GM12878 (cell line): Measurements from ENCODE around the gene MTSS2. TPM values are rescaled to one million over a fixed set of nuclear protein-coding genes. Genes with fewer than 3 reads are reported as not detected.

Experiments used
- ATAC-seq: fragments of 200-7000 bp; cut with Tn5 transposase; 3 replicates; pipeline ENCODE4 v1.9.1; 2020; ENCODE audit warnings: mild to moderate bottlenecking, moderate library complexity
- BruUV-seq: library from RNA; stranded (reverse); fragments of 400-500 nt; replicated peaks from 2 replicates; lab custom pipeline; 2021; lab: Mats Ljungman, UMichigan
- CTCF ChIA-PET: fragments of 300-600 bp; sonication (Branson Sonifier 250); formaldehyde crosslinking; extraction: SDS; loops from one replicate; lab custom pipeline; 2021; ENCODE audit warnings: inconsistent platforms; lab: Yijun Ruan, JAX
- POLR2A ChIA-PET: fragments of 350-600 bp; formaldehyde crosslinking; extraction: SDS; loops from one replicate; lab custom pipeline; 2021; ENCODE audit warnings: inconsistent platforms; lab: Charles Lee
- RAD21 ChIA-PET: fragments of 300-600 bp; sonication (Branson Sonifier 250); formaldehyde crosslinking; loops from one replicate; lab custom pipeline; 2023; ENCODE audit warnings: antibody characterized with exemption; ENCODE audit not compliant: unreplicated experiment; lab: Charles Lee
- SMC1A ChIA-PET: fragments of 300-600 bp; sonication (Branson Sonifier 250); formaldehyde crosslinking; loops from one replicate; lab custom pipeline; 2023; ENCODE audit not compliant: unreplicated experiment, uncharacterized antibody; lab: Charles Lee
- DNase-seq: peaks from one replicate; pipeline ENCODE4 v3.0.0-alpha.2; 2011; ENCODE audit warnings: low read depth, low spot score
- FAIRE-seq: peaks from 3 replicates; lab custom pipeline; 2011; peaks lifted over from hg19 to GRCh38; lab: Jason Lieb, UNC
- H2AFZ ChIP-seq: 2 replicates; pipeline ENCODE4 v1.6.0; 2011; ENCODE audit warnings: low read depth, low read length, control low read depth; ENCODE audit not compliant: control insufficient read depth
- H3K27ac ChIP-seq: 2 replicates; pipeline ENCODE4 v1.5.1; 2011; ENCODE audit warnings: control low read depth; ENCODE audit not compliant: control insufficient read depth, insufficient read depth
- H3K27me3 ChIP-seq, 2 experiments: replicated peaks in 1 of 2; 2 replicates each; pipeline versions ENCODE4 v1.6.0 to v1.6.1; 2011; ENCODE audit warnings: low read length in 1 of 2; ENCODE audit not compliant: control insufficient read depth in 2 of 2, insufficient read depth in 2 of 2
- H3K36me3 ChIP-seq, 2 experiments: 2 replicates each; pipeline ENCODE4 v1.5.1; 2011; ENCODE audit warnings: low read length in 1 of 2; ENCODE audit not compliant: control insufficient read depth in 2 of 2, insufficient read depth in 2 of 2
- H3K4me1 ChIP-seq: 2 replicates; pipeline ENCODE4 v1.6.1; 2011; ENCODE audit warnings: mild to moderate bottlenecking, low read length, moderate library complexity, mixed read lengths; ENCODE audit not compliant: control insufficient read depth, insufficient read depth
- H3K4me2 ChIP-seq: 2 replicates; pipeline ENCODE4 v1.6.0; 2011; ENCODE audit warnings: control low read depth; ENCODE audit not compliant: control insufficient read depth, insufficient read depth
- H3K4me3 ChIP-seq: fragments of 200-600 bp; sonication (generic); 2 replicates; pipeline ENCODE4 v1.5.1; 2016
- H3K79me2 ChIP-seq: 2 replicates; pipeline ENCODE4 v1.6.0; 2011; ENCODE audit warnings: low read length; ENCODE audit not compliant: control insufficient read depth, insufficient read depth
- H3K9ac ChIP-seq: 2 replicates; pipeline ENCODE4 v1.8.0; 2011; ENCODE audit warnings: low read length, control low read depth, mixed read lengths; ENCODE audit not compliant: control insufficient read depth, insufficient read depth
- H3K9me3 ChIP-seq: replicated peaks from 3 replicates; pipeline ENCODE4 v1.5.1; 2011; ENCODE audit warnings: mild to moderate bottlenecking, low read length; ENCODE audit not compliant: control insufficient read depth, insufficient read depth
- H4K20me1 ChIP-seq: 2 replicates; pipeline ENCODE4 v1.6.0; 2011; ENCODE audit not compliant: control insufficient read depth, insufficient read depth
- ZNF274 ChIP-seq: IDR thresholded peaks from one replicate; pipeline ENCODE4 v1.8.0; 2011; ENCODE audit not compliant: insufficient read length, insufficient read depth
- WGBS: methylation state at CpG from one replicate; pipeline ENCODE4 v1.1.6; 2016; ENCODE audit warnings: low lambda C conversion rate; ENCODE audit not compliant: insufficient replicate concordance, insufficient coverage; ENCODE audit errors: missing lambda C conversion rate; 5-methylcytosine and 5-hydroxymethylcytosine counted together
- in situ Hi-C: fragments of 300-500 bp; cut with MboI; formaldehyde crosslinking; loops from 9 replicates; pipeline ENCODE4 v1.14.3; 2018; ENCODE audit warnings: mixed read lengths
- intact Hi-C: fragments of 100-400 bp; cut with micrococcal nuclease; formaldehyde crosslinking; loops from one replicate; pipeline ENCODE4 v1.14.2; 2022; ENCODE audit not compliant: unreplicated experiment
- polyA plus RNA-seq, 11 experiments: library from polyadenylated mRNA; depleted of rRNA in 4 of 11; unstranded in 6 of 11; stranded (reverse) in 5 of 11; fragments of >200 nt; fragmentation: Nextera tagmentation in 4 of 11; fragmentation: Illumina TruSeq in 1 of 11; extraction: Ambion mirVana in 4 of 11; extraction: Trizol in 1 of 11; gene quantifications; 1 replicate in 1 of 11; 2 replicates in 10 of 11; pipeline versions ENCODE4 v1.2.1 to v1.2.3, GENCODE V29; 2011 to 2016; ENCODE audit warnings: inconsistent platforms in 2 of 11, missing spikeins in 2 of 11, low read depth in 1 of 11
- total RNA-seq, 4 experiments: library from RNA; depleted of rRNA in 3 of 4; stranded (reverse); fragments of >200 nt in 3 of 4; fragmentation: Illumina TruSeq in 1 of 4; extraction: Trizol in 1 of 4; gene quantifications; 2 replicates each; pipeline versions ENCODE4 v1.2.1 to v1.2.3, GENCODE V29; 2013 to 2021
- TF ChIP-seq, protein P1 (sequence below): IDR thresholded peaks from 2 replicates; pipeline ENCODE4 v1.6.1; 2011; ENCODE audit warnings: borderline replicate concordance, low read depth, mild to moderate bottlenecking, moderate library complexity, mixed read lengths, low read length; ENCODE audit not compliant: insufficient read depth; ENCODE audit errors: extremely low read length
- TF ChIP-seq, protein P2 (sequence below): fragments of 450-650 bp; formaldehyde crosslinking; IDR thresholded peaks from 2 replicates; pipeline ENCODE4 v1.4.0; 2022; ENCODE audit warnings: mild to moderate bottlenecking, moderate library complexity
- TF ChIP-seq, protein P3 (sequence below): IDR thresholded peaks from 2 replicates; pipeline ENCODE4 v1.6.1; 2012; ENCODE audit warnings: low read depth, low read length, improper control_type of control experiment
- TF ChIP-seq, protein P4 (sequence below), 3 experiments: IDR thresholded peaks in 2 of 3; conservative IDR thresholded peaks in 1 of 3; 2 replicates each; pipeline ENCODE4 v1.5.1; 2011; ENCODE audit warnings: low read depth in 3 of 3, low read length in 3 of 3, mild to moderate bottlenecking in 3 of 3, control low read depth in 2 of 3, moderate library complexity in 2 of 3, inconsistent platforms in 1 of 3, mixed read lengths in 1 of 3; ENCODE audit not compliant: control insufficient read depth in 2 of 3, insufficient read depth in 1 of 3; ENCODE audit errors: extremely low read depth in 1 of 3

Gene MTSS2
- total and polyA plus RNA-seq, 10 of the 15 experiments (the other 5 are each of a cell fraction or from before 2014, with no cell fraction given): under 0.01 to 0.51 (median 0.14) TPM; not detected in 4

DNA sequence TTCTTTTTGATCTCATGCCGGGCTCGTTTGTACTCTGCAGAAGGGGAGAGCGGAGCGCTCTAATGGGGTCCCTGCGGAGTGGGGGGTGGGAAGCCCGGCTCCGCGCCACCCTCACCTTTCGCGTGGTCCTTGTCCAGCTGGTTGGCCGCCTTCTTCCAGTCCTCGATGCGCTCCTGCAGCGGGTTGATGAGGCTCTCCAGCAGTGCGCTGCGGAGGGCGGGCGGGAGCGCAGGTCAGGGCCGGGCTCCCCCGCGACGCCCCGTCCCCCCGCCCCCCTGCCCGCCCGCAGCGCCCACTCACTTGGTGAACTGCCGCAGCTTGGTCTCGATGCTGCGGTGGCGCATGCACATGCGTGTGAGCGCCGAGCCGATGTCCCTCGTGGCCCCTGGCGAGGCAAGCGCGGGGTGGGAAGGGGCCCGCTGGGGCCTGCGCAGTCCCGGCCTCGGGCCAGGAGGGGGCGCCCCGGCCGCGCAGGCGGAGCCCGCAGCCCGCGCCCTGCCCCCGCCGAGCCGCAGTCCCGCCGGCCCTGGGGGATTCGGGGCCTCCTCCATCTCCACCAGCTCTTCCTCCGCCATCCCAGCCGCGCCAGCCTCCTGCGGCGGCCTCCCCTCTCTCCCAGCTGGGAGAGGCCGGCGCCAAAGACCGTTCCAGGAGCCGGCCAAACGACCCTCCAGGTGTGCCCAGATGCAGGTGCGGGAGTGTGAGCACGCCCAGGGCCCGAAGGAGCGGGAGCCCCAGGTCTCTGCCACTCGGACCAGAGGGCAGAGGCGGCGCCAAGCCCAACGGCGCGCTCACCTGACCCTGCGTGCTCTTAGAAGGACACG is 6.0 kb downstream of the MTSS2 start:
- H3K27me3 ChIP-seq: no peaks in the 10 kb centered on the region
- in situ Hi-C loops (no loop called here), intact Hi-C loops (no loop called here)
- no peaks in the 10 kb centered on the region for H3K9me3 ChIP-seq
- BruUV-seq: no TSS peak
- peak; percentile 44 for ATAC-seq
- SMC1A ChIA-PET: interaction anchor here (0.9 to 1.0 kb wide), 2 partner anchors 11 to 91 kb away, joined by 3 read pairs; no protein-coding TSS in a partner anchor
- DNase-seq: no peak
- CTCF ChIA-PET: interaction anchor here (1.3 to 3.5 kb wide), 2 partner anchors 90 to 92 kb away, joined by 3 to 19 read pairs; no protein-coding TSS in a partner anchor
- no peaks in the 10 kb centered on the region for H3K79me2 ChIP-seq
- no peak overlapping the region for H3K27ac ChIP-seq
- WGBS: 87% methylated on average over 35 of the region's 80 CpGs
- POLR2A ChIA-PET: interaction anchor here (0.6 kb wide), 1 partner anchor 354 kb away, joined by 4 read pairs; no protein-coding TSS in a partner anchor
- H3K4me1 ChIP-seq: no peaks in the 10 kb centered on the region
- no peak for FAIRE-seq
- no peak overlapping the region for H3K4me3 ChIP-seq
- no peaks in the 10 kb centered on the region for H3K36me3 ChIP-seq
- H3K4me2 ChIP-seq: no peak overlapping the region
- TF ChIP-seq ZNF274: no peak
- TF ChIP-seq, protein P1, sequence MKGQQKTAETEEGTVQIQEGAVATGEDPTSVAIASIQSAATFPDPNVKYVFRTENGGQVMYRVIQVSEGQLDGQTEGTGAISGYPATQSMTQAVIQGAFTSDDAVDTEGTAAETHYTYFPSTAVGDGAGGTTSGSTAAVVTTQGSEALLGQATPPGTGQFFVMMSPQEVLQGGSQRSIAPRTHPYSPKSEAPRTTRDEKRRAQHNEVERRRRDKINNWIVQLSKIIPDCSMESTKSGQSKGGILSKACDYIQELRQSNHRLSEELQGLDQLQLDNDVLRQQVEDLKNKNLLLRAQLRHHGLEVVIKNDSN: no peak
- TF ChIP-seq, protein P2, sequence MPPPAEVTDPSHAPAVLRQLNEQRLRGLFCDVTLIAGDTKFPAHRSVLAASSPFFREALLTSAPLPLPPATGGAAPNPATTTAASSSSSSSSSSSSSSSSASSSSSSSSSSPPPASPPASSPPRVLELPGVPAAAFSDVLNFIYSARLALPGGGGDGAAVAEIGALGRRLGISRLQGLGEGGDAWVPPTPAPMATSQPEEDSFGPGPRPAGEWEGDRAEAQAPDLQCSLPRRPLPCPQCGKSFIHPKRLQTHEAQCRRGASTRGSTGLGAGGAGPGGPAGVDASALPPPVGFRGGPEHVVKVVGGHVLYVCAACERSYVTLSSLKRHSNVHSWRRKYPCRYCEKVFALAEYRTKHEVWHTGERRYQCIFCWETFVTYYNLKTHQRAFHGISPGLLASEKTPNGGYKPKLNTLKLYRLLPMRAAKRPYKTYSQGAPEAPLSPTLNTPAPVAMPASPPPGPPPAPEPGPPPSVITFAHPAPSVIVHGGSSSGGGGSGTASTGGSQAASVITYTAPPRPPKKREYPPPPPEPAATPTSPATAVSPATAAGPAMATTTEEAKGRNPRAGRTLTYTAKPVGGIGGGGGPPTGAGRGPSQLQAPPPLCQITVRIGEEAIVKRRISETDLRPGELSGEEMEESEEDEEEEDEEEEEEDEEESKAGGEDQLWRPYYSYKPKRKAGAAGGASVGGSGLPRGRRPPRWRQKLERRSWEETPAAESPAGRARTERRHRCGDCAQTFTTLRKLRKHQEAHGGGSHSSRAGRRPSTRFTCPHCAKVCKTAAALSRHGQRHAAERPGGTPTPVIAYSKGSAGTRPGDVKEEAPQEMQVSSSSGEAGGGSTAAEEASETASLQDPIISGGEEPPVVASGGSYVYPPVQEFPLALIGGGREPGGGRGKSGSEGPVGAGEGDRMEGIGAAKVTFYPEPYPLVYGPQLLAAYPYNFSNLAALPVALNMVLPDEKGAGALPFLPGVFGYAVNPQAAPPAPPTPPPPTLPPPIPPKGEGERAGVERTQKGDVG (CRISPR knock-in tag): no peak
- TF ChIP-seq, protein P3, sequence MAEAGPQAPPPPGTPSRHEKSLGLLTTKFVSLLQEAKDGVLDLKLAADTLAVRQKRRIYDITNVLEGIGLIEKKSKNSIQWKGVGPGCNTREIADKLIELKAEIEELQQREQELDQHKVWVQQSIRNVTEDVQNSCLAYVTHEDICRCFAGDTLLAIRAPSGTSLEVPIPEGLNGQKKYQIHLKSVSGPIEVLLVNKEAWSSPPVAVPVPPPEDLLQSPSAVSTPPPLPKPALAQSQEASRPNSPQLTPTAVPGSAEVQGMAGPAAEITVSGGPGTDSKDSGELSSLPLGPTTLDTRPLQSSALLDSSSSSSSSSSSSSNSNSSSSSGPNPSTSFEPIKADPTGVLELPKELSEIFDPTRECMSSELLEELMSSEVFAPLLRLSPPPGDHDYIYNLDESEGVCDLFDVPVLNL: no peak
- TF ChIP-seq, protein P4, sequence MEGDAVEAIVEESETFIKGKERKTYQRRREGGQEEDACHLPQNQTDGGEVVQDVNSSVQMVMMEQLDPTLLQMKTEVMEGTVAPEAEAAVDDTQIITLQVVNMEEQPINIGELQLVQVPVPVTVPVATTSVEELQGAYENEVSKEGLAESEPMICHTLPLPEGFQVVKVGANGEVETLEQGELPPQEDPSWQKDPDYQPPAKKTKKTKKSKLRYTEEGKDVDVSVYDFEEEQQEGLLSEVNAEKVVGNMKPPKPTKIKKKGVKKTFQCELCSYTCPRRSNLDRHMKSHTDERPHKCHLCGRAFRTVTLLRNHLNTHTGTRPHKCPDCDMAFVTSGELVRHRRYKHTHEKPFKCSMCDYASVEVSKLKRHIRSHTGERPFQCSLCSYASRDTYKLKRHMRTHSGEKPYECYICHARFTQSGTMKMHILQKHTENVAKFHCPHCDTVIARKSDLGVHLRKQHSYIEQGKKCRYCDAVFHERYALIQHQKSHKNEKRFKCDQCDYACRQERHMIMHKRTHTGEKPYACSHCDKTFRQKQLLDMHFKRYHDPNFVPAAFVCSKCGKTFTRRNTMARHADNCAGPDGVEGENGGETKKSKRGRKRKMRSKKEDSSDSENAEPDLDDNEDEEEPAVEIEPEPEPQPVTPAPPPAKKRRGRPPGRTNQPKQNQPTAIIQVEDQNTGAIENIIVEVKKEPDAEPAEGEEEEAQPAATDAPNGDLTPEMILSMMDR (IDR thresholded peaks at IDR 0.05 in 2 of 3, conservative IDR thresholded peaks at IDR 0.05 in 1 of 3; ENCODE audit: control insufficient read depth in 2 of 3, extremely low read depth in 1 of 3, insufficient read depth in 1 of 3, low read depth in 3 of 3, low read length in 3 of 3): peak in 2 of 3 experiments; percentile 23 to 41; a peak in 2 of 6 replicates
- H2AFZ ChIP-seq: no peak overlapping the region
- RAD21 ChIA-PET: no interaction called here
- H4K20me1 ChIP-seq: no peaks in the 10 kb centered on the region
- H3K9ac ChIP-seq: no peak overlapping the region
